ENCODE measurements around the gene ZNF195. TPM values are rescaled to one million over a fixed set of nuclear protein-coding genes. Genes with fewer than 3 reads are reported as not detected.

ZNF195 gene
- total and polyA plus RNA-seq, 2 of the 8 experiments (the other 6 are each of a cell fraction or from before 2014, with no cell fraction given): 23.9 to 88.6 TPM

- Histone ChIP-seq H3K4me1 (replicated peaks in 1 of 4; ENCODE audit: control insufficient read depth in 3 of 4, insufficient read depth in 4 of 4, low read length in 3 of 4) (no peaks in the 10 kb centered on the region), H3K18ac (ENCODE audit: extremely low read depth, low read length) (no peak overlapping the region), H4K91ac (replicated peaks; ENCODE audit: insufficient read length, low read length) (no peak overlapping the region), H2BK12ac (ENCODE audit: low read depth, low read length) (no peak overlapping the region), H3K79me1 (ENCODE audit: low read depth, low read length) (no peaks in the 10 kb centered on the region), H3K4me2 (ENCODE audit: insufficient read depth in 1 of 2, low read depth in 2 of 2, low read length in 2 of 2) (no peak overlapping the region), H4K8ac (ENCODE audit: extremely low read depth, insufficient read depth, low read length) (no peak overlapping the region), H3K27ac (ENCODE audit: low read depth, low read length) (no peak overlapping the region), H2BK120ac (replicated peaks; ENCODE audit: low read depth, low read length) (no peak overlapping the region), H3K4me3 (ENCODE audit: extremely low read depth in 1 of 4, insufficient read depth in 2 of 4, low read depth in 3 of 4, low read length in 4 of 4) (no peak overlapping the region), H3K9me3 (ENCODE audit: insufficient read depth in 2 of 2, low read depth in 1 of 2, low read length in 1 of 2) (no peaks in the 10 kb centered on the region), H3K23me2 (ENCODE audit: low read depth, low read length) (no peaks in the 10 kb centered on the region), H4K20me1 (replicated peaks in 1 of 2; ENCODE audit: control insufficient read depth in 1 of 2, insufficient read depth in 2 of 2, low read length in 2 of 2) (no peaks in the 10 kb centered on the region), H3K9ac (replicated peaks in 1 of 4; ENCODE audit: extremely low read depth in 1 of 4, low read depth in 3 of 4, low read length in 3 of 4) (no peak overlapping the region), H3K27me3 (replicated peaks in 1 of 4; ENCODE audit: control insufficient read depth in 3 of 4, extremely low read depth in 1 of 4, insufficient read depth in 3 of 4, low read length in 3 of 4) (no peaks in the 10 kb centered on the region), H3K56ac (replicated peaks; ENCODE audit: insufficient read length, low read depth, low read length) (no peak overlapping the region), H2BK15ac (ENCODE audit: low read length) (no peak overlapping the region), H3K23ac (ENCODE audit: insufficient read length) (no peak overlapping the region), H3K36me3 (ENCODE audit: control insufficient read depth in 2 of 4, insufficient read depth in 4 of 4, low read length in 3 of 4) (no peaks in the 10 kb centered on the region), H2AK5ac (ENCODE audit: low read depth, low read length) (no peak overlapping the region), H4K5ac (ENCODE audit: insufficient read length, low read depth, low read length) (no peak overlapping the region), H2AFZ (ENCODE audit: low read length) (no peak overlapping the region), H3K4ac (replicated peaks; ENCODE audit: insufficient read length, low read depth, low read length) (no peak overlapping the region), H3K14ac (ENCODE audit: insufficient read length) (no peak overlapping the region), H2BK20ac (ENCODE audit: low read length) (no peak overlapping the region), H3K79me2 (ENCODE audit: control insufficient read depth in 1 of 2, insufficient read depth in 2 of 2, low read length in 2 of 2) (no peaks in the 10 kb centered on the region), H2BK5ac (ENCODE audit: low read depth, low read length) (no peak overlapping the region)
- no peak for DNase-seq (ENCODE audit: low read depth in 1 of 2, low spot score in 2 of 2)
- POLR2A ChIA-PET (ENCODE audit: partially characterized antibody): interaction anchor here (1.4 kb wide), 1 partner anchor 39 kb away, joined by 6 read pairs; the partner anchor contains the start of gene ZNF195
- FAIRE-seq: no peak
- CTCF ChIA-PET (ENCODE audit: partially characterized antibody): interaction anchor here (0.9 to 3.4 kb wide), 2 partner anchors 65 to 68 kb away, joined by 3 to 28 read pairs; no protein-coding TSS in a partner anchor
- WGBS, 2 experiments (ENCODE audit: extremely low coverage in 1 of 2, insufficient coverage in 1 of 2, insufficient read length in 1 of 2, insufficient replicate concordance in 2 of 2, low coverage in 1 of 2, low lambda C conversion rate in 2 of 2, missing lambda C conversion rate in 1 of 2): 80% methylated on average over 1 of the region's 1 CpG; no CpG with 5 or more reads in 1 of the 2 experiments
- TF ChIP-seq ASH2L (IDR thresholded peaks at IDR 0.05; ENCODE audit: low read length) (no peak), MAX (IDR thresholded peaks at IDR 0.05) (no peak), RXRA (IDR thresholded peaks at IDR 0.05; ENCODE audit: insufficient read depth, low read depth, low read length) (no peak), BACH1 (IDR thresholded peaks at IDR 0.05; ENCODE audit: low read length) (no peak)
These were observed 39.7 kb downstream of the ZNF195 start for GRCh38 chr11:3339340-3339624.

Measured in H1 (cell line).